ENCODE results near the gene COL28A1. TPM values are rescaled to one million over a fixed set of nuclear protein-coding genes. Genes with fewer than 3 reads are reported as not detected.

Gene COL28A1
- total and polyA plus RNA-seq, 7 experiments from 2014 or later, result 0.12 to 0.49 (median 0.38) TPM; not detected in 2

- no peak overlapping the region for H3K4me3 Mint-ChIP-seq
- Histone ChIP-seq H3K36me3 (ENCODE audit: control insufficient read depth in 2 of 3, insufficient read depth in 3 of 3, low read length in 3 of 3) (no peaks in the 10 kb centered on the region), H3K4me3 (ENCODE audit: low read length) (no peak overlapping the region), H3K27ac (ENCODE audit: low read depth, low read length) (no peak overlapping the region), H3K27me3 (ENCODE audit: control insufficient read depth in 2 of 2, insufficient read depth in 2 of 2, low read length in 2 of 2) (no peaks in the 10 kb centered on the region), H3K9me3 (ENCODE audit: control insufficient read depth in 2 of 3, low read length in 3 of 3) (no peaks in the 10 kb centered on the region), H3K4me1 (ENCODE audit: control insufficient read depth in 2 of 2, insufficient read depth in 2 of 2, low read length in 2 of 2) (peaks cover 5 to 7% of the 10 kb centered on the region in 2 donors)
- peak overlapping the region in 4 of 9 donors; percentile 18 to 33 (median 23) for H3K27ac Mint-ChIP-seq
- H3K27me3 Mint-ChIP-seq, result peaks cover 0 to 2% (median 0%) of the 10 kb centered on the region in 5 donors
- no peaks in the 10 kb centered on the region for H3K36me3 Mint-ChIP-seq
- intact Hi-C loops (cut with micrococcal nuclease), result no loop called here
- DNase-seq, result peak in 3 of 9 donors; percentile 2 to 14 (median 7)
- peaks cover 5 to 11% (median 7%) of the 10 kb centered on the region in 7 donors for H3K4me1 Mint-ChIP-seq
- peak; percentile 76 for ATAC-seq
- H3K9me3 Mint-ChIP-seq, result peaks cover 0 to 8% (median 0%) of the 10 kb centered on the region in 11 donors
- ChIA-PET POLR2A (interaction anchor here (0.6 kb wide), 1 partner anchor 541 kb away, joined by 3 read pairs; no protein-coding TSS in a partner anchor), CTCF (interaction anchor here (0.6 kb wide), 1 partner anchor 373 kb away, joined by 3 read pairs; no protein-coding TSS in a partner anchor)
Measured at GRCh38 chr7:7416031-7416858, 119.4 kb downstream of the COL28A1 start.

DNA sequence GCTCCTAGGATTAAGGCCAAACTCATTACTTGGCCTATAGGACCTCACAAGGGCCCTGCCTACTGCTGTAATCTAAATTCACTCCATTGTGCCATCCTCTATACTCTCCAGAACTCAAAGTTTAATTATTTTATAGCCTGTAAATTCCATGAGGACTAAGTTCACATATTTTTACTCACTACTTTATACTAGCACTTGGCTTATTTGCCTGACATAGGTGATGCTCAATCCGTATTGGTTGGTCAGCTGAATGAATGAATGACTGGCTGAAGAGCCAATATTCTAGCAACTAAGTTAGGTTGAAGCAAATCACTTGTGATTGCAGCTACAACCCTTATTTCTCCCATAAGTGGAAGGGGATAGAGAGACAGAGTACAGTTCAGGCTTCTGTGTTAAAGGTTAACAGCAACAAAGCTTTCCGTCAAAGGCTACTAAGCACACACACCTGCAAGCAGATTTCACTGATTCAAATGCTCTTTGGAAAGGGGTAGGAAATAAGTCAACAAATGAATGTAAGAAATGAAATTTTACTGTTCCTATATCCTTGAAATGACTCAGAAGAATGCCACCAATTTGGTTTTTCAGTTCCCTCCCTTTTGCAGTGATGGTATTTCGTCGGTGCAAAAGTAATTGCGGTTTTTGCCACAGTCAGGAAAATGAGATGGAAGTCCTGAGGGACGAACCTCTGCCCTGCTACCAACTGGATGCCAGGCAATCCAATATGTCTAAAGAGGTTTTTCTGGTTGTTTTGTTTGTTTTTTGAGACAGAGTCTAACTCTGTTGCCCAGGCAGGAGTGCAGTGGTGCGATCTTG, 120.7 kb downstream of the COL28A1 start:
- H3K4me3 ChIP-seq (ENCODE audit: low read length), result no peak overlapping the region
- H3K27me3 ChIP-seq (ENCODE audit: control insufficient read depth in 2 of 2, insufficient read depth in 2 of 2, low read length in 2 of 2), result no peaks in the 10 kb centered on the region
- Mint-ChIP-seq H3K27ac (peak overlapping the region in 1 of 9 donors; percentile 46), H3K36me3 (no peaks in the 10 kb centered on the region), H3K4me1 (peaks cover 5 to 11% (median 7%) of the 10 kb centered on the region in 7 donors), H3K27me3 (peaks cover 0 to 2% (median 0%) of the 10 kb centered on the region in 5 donors), H3K9me3 (peaks cover 0 to 8% (median 0%) of the 10 kb centered on the region in 11 donors), H3K4me3 (no peak overlapping the region)
- H3K36me3 ChIP-seq (ENCODE audit: control insufficient read depth in 2 of 3, insufficient read depth in 3 of 3, low read length in 3 of 3), result no peaks in the 10 kb centered on the region
- peaks cover 5 to 7% of the 10 kb centered on the region in 2 donors for H3K4me1 ChIP-seq (ENCODE audit: control insufficient read depth in 2 of 2, insufficient read depth in 2 of 2, low read length in 2 of 2)
- DNase-seq, result no peak
- ChIA-PET CTCF (interaction anchor here (0.6 kb wide), 1 partner anchor 371 kb away, joined by 3 read pairs; no protein-coding TSS in a partner anchor), POLR2A (no interaction called here)
- no peak for ATAC-seq
- intact Hi-C loops (cut with micrococcal nuclease), result no loop called here
- no peaks in the 10 kb centered on the region for H3K9me3 ChIP-seq (ENCODE audit: control insufficient read depth in 2 of 3, low read length in 3 of 3)
- H3K27ac ChIP-seq (ENCODE audit: low read depth, low read length), result no peak overlapping the region

- POLR2A ChIA-PET, result no interaction called here
- no peak overlapping the region for H3K27ac Mint-ChIP-seq
- no peak overlapping the region for H3K27ac ChIP-seq (ENCODE audit: low read depth, low read length)
- DNase-seq (no peak), ATAC-seq (no peak)
- intact Hi-C loops (cut with micrococcal nuclease), result no loop called here
- peaks cover 0 to 7% (median 0%) of the 10 kb centered on the region in 5 donors for H3K27me3 Mint-ChIP-seq
- no peaks in the 10 kb centered on the region for H3K4me1 ChIP-seq (ENCODE audit: control insufficient read depth in 2 of 2, insufficient read depth in 2 of 2, low read length in 2 of 2)
- CTCF ChIA-PET, result interaction anchor here (0.9 kb wide), 1 partner anchor 305 kb away, joined by 3 read pairs; no protein-coding TSS in a partner anchor
- no peaks in the 10 kb centered on the region for H3K36me3 ChIP-seq (ENCODE audit: control insufficient read depth in 2 of 3, insufficient read depth in 3 of 3, low read length in 3 of 3)
- peaks cover 0 to 12% (median 5%) of the 10 kb centered on the region in 7 donors for H3K4me1 Mint-ChIP-seq
- peaks cover 0 to 5% (median 3%) of the 10 kb centered on the region in 5 donors for H3K36me3 Mint-ChIP-seq
- peaks cover 0 to 14% (median 6%) of the 10 kb centered on the region in 11 donors for H3K9me3 Mint-ChIP-seq
- H3K4me3 ChIP-seq (ENCODE audit: low read length), result no peak overlapping the region
- H3K4me3 Mint-ChIP-seq, result no peak overlapping the region
- no peaks in the 10 kb centered on the region for H3K9me3 ChIP-seq (ENCODE audit: control insufficient read depth in 2 of 3, low read length in 3 of 3)
- no peaks in the 10 kb centered on the region for H3K27me3 ChIP-seq (ENCODE audit: control insufficient read depth in 2 of 2, insufficient read depth in 2 of 2, low read length in 2 of 2)
Measured at GRCh38 chr7:7408001-7408770, 127.5 kb downstream of the COL28A1 start.

- ATAC-seq (no peak), DNase-seq (no peak)
- H3K9me3 Mint-ChIP-seq, result peaks cover 0 to 14% (median 8%) of the 10 kb centered on the region in 11 donors
- Histone ChIP-seq H3K36me3 (ENCODE audit: control insufficient read depth in 2 of 3, insufficient read depth in 3 of 3, low read length in 3 of 3) (no peaks in the 10 kb centered on the region), H3K4me3 (ENCODE audit: low read length) (no peak overlapping the region), H3K27me3 (ENCODE audit: control insufficient read depth in 2 of 2, insufficient read depth in 2 of 2, low read length in 2 of 2) (no peaks in the 10 kb centered on the region), H3K27ac (ENCODE audit: low read depth, low read length) (no peak overlapping the region), H3K9me3 (ENCODE audit: control insufficient read depth in 2 of 3, low read length in 3 of 3) (no peaks in the 10 kb centered on the region), H3K4me1 (ENCODE audit: control insufficient read depth in 2 of 2, insufficient read depth in 2 of 2, low read length in 2 of 2) (no peaks in the 10 kb centered on the region)
- intact Hi-C loops (cut with micrococcal nuclease), result no loop called here
- H3K36me3 Mint-ChIP-seq, result peaks cover 0 to 5% (median 3%) of the 10 kb centered on the region in 5 donors
- POLR2A ChIA-PET, result no interaction called here
- no peak overlapping the region for H3K27ac Mint-ChIP-seq
- H3K4me3 Mint-ChIP-seq, result no peak overlapping the region
- H3K4me1 Mint-ChIP-seq, result peaks cover 0 to 12% (median 5%) of the 10 kb centered on the region in 7 donors
- H3K27me3 Mint-ChIP-seq, result peaks cover 0 to 13% (median 0%) of the 10 kb centered on the region in 5 donors
- CTCF ChIA-PET, result no interaction called here
Measured at GRCh38 chr7:7405461-7405860, 130.2 kb downstream of the COL28A1 start.

- peaks cover 0 to 6% (median 0%) of the 10 kb centered on the region in 7 donors for H3K4me1 Mint-ChIP-seq
- no peak for DNase-seq
- CTCF ChIA-PET, result no interaction called here
- H3K27ac ChIP-seq (ENCODE audit: low read depth, low read length), result no peak overlapping the region
- no peaks in the 10 kb centered on the region for H3K36me3 Mint-ChIP-seq
- H3K4me1 ChIP-seq (ENCODE audit: control insufficient read depth in 2 of 2, insufficient read depth in 2 of 2, low read length in 2 of 2), result no peaks in the 10 kb centered on the region
- no peak for ATAC-seq
- no peak overlapping the region for H3K4me3 ChIP-seq (ENCODE audit: low read length)
- no peak overlapping the region for H3K4me3 Mint-ChIP-seq
- H3K36me3 ChIP-seq (ENCODE audit: control insufficient read depth in 2 of 3, insufficient read depth in 3 of 3, low read length in 3 of 3), result no peaks in the 10 kb centered on the region
- H3K27me3 ChIP-seq (ENCODE audit: control insufficient read depth in 2 of 2, insufficient read depth in 2 of 2, low read length in 2 of 2), result no peaks in the 10 kb centered on the region
- no peaks in the 10 kb centered on the region for H3K9me3 ChIP-seq (ENCODE audit: control insufficient read depth in 2 of 3, low read length in 3 of 3)
- peaks cover 0 to 7% (median 0%) of the 10 kb centered on the region in 5 donors for H3K27me3 Mint-ChIP-seq
- POLR2A ChIA-PET, result no interaction called here
- H3K9me3 Mint-ChIP-seq, result peaks cover 0 to 4% (median 0%) of the 10 kb centered on the region in 11 donors
- no peak overlapping the region for H3K27ac Mint-ChIP-seq
- intact Hi-C loops (cut with micrococcal nuclease), result no loop called here
Measured at GRCh38 chr7:7399707-7400106, 136.0 kb downstream of the COL28A1 start.

DNA sequence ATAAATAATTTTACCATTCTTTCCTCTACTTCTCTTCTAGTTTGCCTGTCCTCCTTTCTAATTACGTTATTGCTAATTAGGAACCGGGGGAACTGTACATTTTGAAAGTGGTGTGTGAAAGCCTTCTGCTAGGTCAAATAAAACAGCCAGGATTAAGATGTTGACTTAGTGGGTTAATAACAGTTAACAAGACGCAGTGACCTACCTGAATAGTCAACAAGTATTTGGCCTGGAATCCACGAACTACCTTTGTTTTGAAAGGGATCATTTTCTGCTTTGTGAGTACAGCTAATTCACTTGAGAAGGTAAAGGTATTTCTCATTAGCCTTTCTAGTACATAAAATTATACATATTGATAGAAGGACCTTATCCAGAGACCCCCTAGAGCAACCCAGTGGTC, 139.9 kb downstream of the COL28A1 start:
- CTCF ChIA-PET, result no interaction called here
- H3K9me3 Mint-ChIP-seq, result peaks cover 9 to 24% (median 18%) of the 10 kb centered on the region in 11 donors

More for the DNA sequence above, 139.9 kb downstream of the COL28A1 start:
- Histone ChIP-seq H3K4me3 (ENCODE audit: low read length) (no peak overlapping the region), H3K27ac (ENCODE audit: low read depth, low read length) (no peak overlapping the region), H3K27me3 (ENCODE audit: control insufficient read depth in 2 of 2, insufficient read depth in 2 of 2, low read length in 2 of 2) (no peaks in the 10 kb centered on the region), H3K9me3 (ENCODE audit: control insufficient read depth in 2 of 3, low read length in 3 of 3) (no peaks in the 10 kb centered on the region), H3K36me3 (ENCODE audit: control insufficient read depth in 2 of 3, insufficient read depth in 3 of 3, low read length in 3 of 3) (no peaks in the 10 kb centered on the region), H3K4me1 (ENCODE audit: control insufficient read depth in 2 of 2, insufficient read depth in 2 of 2, low read length in 2 of 2) (no peaks in the 10 kb centered on the region)
- H3K36me3 Mint-ChIP-seq, result peaks cover 0 to 19% (median 5%) of the 10 kb centered on the region in 5 donors
- POLR2A ChIA-PET, result no interaction called here
- no peak overlapping the region for H3K4me3 Mint-ChIP-seq
- peaks cover 0 to 2% (median 0%) of the 10 kb centered on the region in 7 donors for H3K4me1 Mint-ChIP-seq
- intact Hi-C loops (cut with micrococcal nuclease), result no loop called here
- ATAC-seq (no peak), DNase-seq (no peak)
- H3K27ac Mint-ChIP-seq, result no peak overlapping the region
- H3K27me3 Mint-ChIP-seq, result peaks cover 0 to 5% (median 2%) of the 10 kb centered on the region in 5 donors

Measured in naive thymus-derived CD4-positive, alpha-beta T cell (primary cell).